AG04449 (cell line): ENCODE data around the gene ADAMTSL4.
"Not testable (repeated sequence)": the region's sequence is repeated elsewhere in the genome, so short reads cannot be mapped to it uniquely, and the experiment has no call there.

ENCODE experiments used
- CTCF ChIA-PET: fragments of 350-600 bp; formaldehyde crosslinking; extraction: SDS; loops from one replicate; lab custom pipeline; 2021; ENCODE audit warnings: antibody characterized with exemption; lab: Yijun Ruan, JAX
- POLR2A ChIA-PET: fragments of 400-600, 350-600 bp; formaldehyde crosslinking; extraction: SDS; loops from one replicate; lab custom pipeline; 2020; ENCODE audit warnings: antibody characterized with exemption, inconsistent platforms; lab: Yijun Ruan, JAX
- DNase-seq: peaks from one replicate; pipeline ENCODE4 v3.0.0-alpha.2; 2010; ENCODE audit warnings: low read depth, low spot score
- H3K4me3 ChIP-seq: 2 replicates; pipeline ENCODE4 v1.5.1; 2011; ENCODE audit warnings: low read depth, mild to moderate bottlenecking, control low read depth, low read length
- CTCF ChIP-seq: IDR thresholded peaks from one replicate; pipeline ENCODE4 v1.5.1; 2011; ENCODE audit warnings: mild to moderate bottlenecking, moderate library complexity, low read length, control low read depth, inconsistent platforms; ENCODE audit not compliant: insufficient read depth; ENCODE audit errors: missing control alignments

Gene ADAMTSL4

GRCh38 chr1:150604226-150604588 is 55.0 kb downstream of the ADAMTSL4 start:
- ChIA-PET CTCF (interaction anchor here (1.2 to 2.1 kb wide), 2 partner anchors 22 to 43 kb away, joined by 3 to 20 read pairs; no protein-coding TSS in a partner anchor), POLR2A (interaction anchor here (0.6 to 4.7 kb wide), 4 partner anchors 9 to 32 kb away, joined by 3 to 31 read pairs (median 6); partner anchors contain the start of gene MCL1)

GRCh38 chr1:150605451-150605731 is 56.2 kb downstream of the ADAMTSL4 start:
- CTCF ChIA-PET = interaction anchor here (0.7 to 6.7 kb wide), 5 partner anchors 10 to 45 kb away, joined by 3 to 51 read pairs (median 4); no protein-coding TSS in a partner anchor
- not testable (repeated sequence) for DNase-seq, H3K4me3 ChIP-seq
- POLR2A ChIA-PET = interaction anchor here (1.3 to 4.7 kb wide), 3 partner anchors 8 to 28 kb away, joined by 4 to 31 read pairs (median 7); partner anchors contain the start of gene MCL1

More at GRCh38 chr1:150604226-150604588, 55.0 kb downstream of the ADAMTSL4 start:
- no peak overlapping the region for H3K4me3 ChIP-seq
- no peak for TF ChIP-seq CTCF
- no peak for DNase-seq

GRCh38 chr1:150606463-150607142 is 57.4 kb downstream of the ADAMTSL4 start:
- TF ChIP-seq CTCF = no peak
- ChIA-PET POLR2A (interaction anchor here (1.2 to 4.7 kb wide), 2 partner anchors 18 to 28 kb away, joined by 5 to 31 read pairs; partner anchors contain the start of gene MCL1), CTCF (interaction anchor here (1.1 to 6.7 kb wide), 3 partner anchors 9 to 46 kb away, joined by 3 to 51 read pairs (median 7); no protein-coding TSS in a partner anchor)
- no peak for DNase-seq
- no peak overlapping the region for H3K4me3 ChIP-seq

GRCh38 chr1:150609732-150610131 is 60.5 kb downstream of the ADAMTSL4 start:
- DNase-seq = no peak
- H3K4me3 ChIP-seq = no peak overlapping the region
- POLR2A ChIA-PET = interaction anchor here (0.9 to 1.3 kb wide), 2 partner anchors 30 to 31 kb away, joined by 3 read pairs; partner anchors contain the start of gene MCL1
- TF ChIP-seq CTCF = no peak
- CTCF ChIA-PET = interaction anchor here (1.1 to 6.7 kb wide), 3 partner anchors 11 to 313 kb away, joined by 5 to 51 read pairs (median 8); no protein-coding TSS in a partner anchor
